Activated B cell treated with CpG ODN at 0.5 μM for 24 hours (primary cell): ENCODE data around the gene FBXW9. TPM values are rescaled to one million over a fixed set of nuclear protein-coding genes. Genes with fewer than 3 reads are reported as not detected.

Experiments used
- ATAC-seq: fragments of 200-7000 bp; cut with Tn5 transposase; one replicate; pipeline ENCODE4 v1.10.0; 2021; ENCODE audit warnings: low read depth, mild to moderate bottlenecking, moderate library complexity
- CTCF ChIA-PET: fragments of 350-600 bp; sonication (Branson Sonifier 250); formaldehyde crosslinking; loops from one replicate; lab custom pipeline; 2021; ENCODE audit warnings: antibody characterized with exemption; lab: Charles Lee
- POLR2A ChIA-PET: fragments of 350-600 bp; sonication (Branson Sonifier 250); formaldehyde crosslinking; loops from one replicate; lab custom pipeline; 2021; ENCODE audit warnings: antibody characterized with exemption; lab: Charles Lee
- DNase-seq: peaks from one replicate; pipeline ENCODE4 v3.0.0; 2022
- H3K27ac Mint-ChIP-seq: one replicate; pipeline ENCODE4 v1.8.0; 2020; ENCODE audit warnings: mixed read lengths
- H3K27me3 Mint-ChIP-seq: one replicate; pipeline ENCODE4 v1.8.0; 2021; ENCODE audit warnings: mixed read lengths
- H3K36me3 Mint-ChIP-seq: one replicate; pipeline ENCODE4 v1.8.0; 2021; ENCODE audit warnings: low read depth, mixed read lengths
- H3K4me1 Mint-ChIP-seq: one replicate; pipeline ENCODE4 v1.8.0; 2021; ENCODE audit warnings: mixed read lengths
- H3K4me3 Mint-ChIP-seq: one replicate; pipeline ENCODE4 v1.8.0; 2020; ENCODE audit warnings: mild to moderate bottlenecking, mixed read lengths
- H3K9me3 Mint-ChIP-seq: one replicate; pipeline ENCODE4 v1.8.0; 2020; ENCODE audit warnings: mixed read lengths
- intact Hi-C: fragments of 100-400 bp; cut with micrococcal nuclease; formaldehyde crosslinking; loops from one replicate; pipeline ENCODE4 v1.15.1; 2024
- total RNA-seq: library from RNA; stranded (reverse); gene quantifications from 2 replicates; pipeline ENCODE4 v1.2.3, GENCODE V29; 2022
- TF ChIP-seq, protein P1 (sequence below): fragments of 200-600 bp; IDR thresholded peaks from one replicate; pipeline ENCODE4 v1.8.0; 2022; ENCODE audit warnings: antibody characterized with exemption, mild to moderate bottlenecking

The FBXW9 gene
- total RNA-seq, 1 donor from 2014 or later, result 5.2 TPM

DNA sequence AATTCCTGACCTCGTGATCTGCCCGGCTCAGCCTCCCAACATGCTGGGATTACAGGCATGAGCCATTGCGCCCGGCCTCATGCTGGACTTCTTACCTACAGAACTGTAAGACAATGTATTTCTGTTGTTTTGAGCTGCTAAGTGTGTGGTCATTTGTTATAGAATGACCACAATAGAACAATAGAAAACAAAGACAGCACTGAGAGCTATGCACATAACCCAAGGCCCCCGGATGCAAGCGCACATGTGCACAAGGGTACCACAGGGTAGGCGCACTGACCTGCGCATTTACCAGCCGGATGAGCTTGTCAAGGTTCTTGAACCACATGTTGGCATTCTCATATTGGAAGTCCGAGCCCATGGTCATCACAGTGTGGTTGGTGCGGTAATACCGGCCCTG lies 35.5 kb downstream of the FBXW9 start:
- ATAC-seq (no peak), DNase-seq (no peak)
- Mint-ChIP-seq H3K36me3 (peaks cover 82% of the 10 kb centered on the region), H3K9me3 (no peaks in the 10 kb centered on the region), H3K27ac (no peak overlapping the region), H3K27me3 (no peaks in the 10 kb centered on the region), H3K4me1 (peaks cover 26% of the 10 kb centered on the region), H3K4me3 (no peak overlapping the region)
- POLR2A ChIA-PET, result no interaction called here
- intact Hi-C loops, result no loop called here
- TF ChIP-seq, protein P1, sequence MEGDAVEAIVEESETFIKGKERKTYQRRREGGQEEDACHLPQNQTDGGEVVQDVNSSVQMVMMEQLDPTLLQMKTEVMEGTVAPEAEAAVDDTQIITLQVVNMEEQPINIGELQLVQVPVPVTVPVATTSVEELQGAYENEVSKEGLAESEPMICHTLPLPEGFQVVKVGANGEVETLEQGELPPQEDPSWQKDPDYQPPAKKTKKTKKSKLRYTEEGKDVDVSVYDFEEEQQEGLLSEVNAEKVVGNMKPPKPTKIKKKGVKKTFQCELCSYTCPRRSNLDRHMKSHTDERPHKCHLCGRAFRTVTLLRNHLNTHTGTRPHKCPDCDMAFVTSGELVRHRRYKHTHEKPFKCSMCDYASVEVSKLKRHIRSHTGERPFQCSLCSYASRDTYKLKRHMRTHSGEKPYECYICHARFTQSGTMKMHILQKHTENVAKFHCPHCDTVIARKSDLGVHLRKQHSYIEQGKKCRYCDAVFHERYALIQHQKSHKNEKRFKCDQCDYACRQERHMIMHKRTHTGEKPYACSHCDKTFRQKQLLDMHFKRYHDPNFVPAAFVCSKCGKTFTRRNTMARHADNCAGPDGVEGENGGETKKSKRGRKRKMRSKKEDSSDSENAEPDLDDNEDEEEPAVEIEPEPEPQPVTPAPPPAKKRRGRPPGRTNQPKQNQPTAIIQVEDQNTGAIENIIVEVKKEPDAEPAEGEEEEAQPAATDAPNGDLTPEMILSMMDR, result no peak
- CTCF ChIA-PET, result no interaction called here

DNA sequence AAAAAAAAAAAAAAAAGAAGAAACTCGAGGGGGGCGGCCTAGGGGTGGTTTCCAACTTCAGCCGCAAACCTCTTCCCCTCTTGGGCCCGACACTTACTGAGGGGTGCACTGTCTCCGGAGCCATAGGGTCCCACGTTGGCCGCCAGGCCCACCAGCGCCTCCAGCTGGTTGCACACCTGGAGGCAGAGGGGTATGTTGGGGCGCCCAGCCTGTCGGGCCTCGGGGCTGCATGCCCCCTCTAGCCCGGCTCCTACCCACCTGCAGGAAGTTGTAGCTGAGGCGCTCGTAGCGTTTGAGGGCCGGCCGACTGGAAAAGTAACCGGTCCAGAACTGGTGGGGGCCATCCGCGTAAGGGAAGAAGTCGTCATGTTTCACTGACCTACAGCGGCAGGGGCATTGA lies 38.5 kb downstream of the FBXW9 start:
- CTCF ChIA-PET, result no interaction called here
- no peak overlapping the region for H3K27ac Mint-ChIP-seq

DNA sequence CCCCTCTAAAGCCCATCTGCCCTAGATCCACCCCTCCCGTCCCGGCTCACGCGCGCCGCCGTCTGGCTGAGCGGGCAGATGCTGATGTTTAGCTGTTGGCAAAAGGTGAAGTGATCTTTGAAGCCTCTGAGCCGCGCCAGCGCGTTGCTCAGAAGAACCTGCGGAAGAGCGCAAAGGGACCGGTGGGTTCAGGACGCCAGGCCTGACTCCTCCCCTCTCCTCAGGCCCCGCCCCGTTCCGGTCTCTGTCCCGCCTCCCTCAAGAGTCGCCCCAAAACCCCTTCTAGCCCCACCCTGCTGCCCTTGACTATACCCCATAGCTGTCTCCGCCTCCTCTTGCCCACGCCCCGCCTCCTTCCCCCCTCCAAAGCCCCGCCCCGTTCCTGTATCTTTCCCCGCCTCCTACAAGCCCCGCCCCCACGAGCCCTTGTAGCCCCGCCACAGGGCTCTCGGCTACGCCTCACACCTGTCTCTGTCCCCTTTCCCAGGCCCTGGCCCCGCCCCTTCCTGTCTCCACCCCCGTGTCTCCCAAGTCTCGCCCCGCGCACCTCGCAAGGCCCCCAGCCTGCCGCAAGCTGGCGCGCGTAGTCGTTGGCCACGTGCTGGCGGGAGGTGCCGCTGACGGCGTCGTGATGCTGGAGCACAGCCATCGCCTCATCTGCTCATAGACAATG lies 39.4 kb downstream of the FBXW9 start:
- Mint-ChIP-seq H3K9me3 (no peaks in the 10 kb centered on the region), H3K4me3 (no peak overlapping the region), H3K4me1 (peaks cover 2% of the 10 kb centered on the region), H3K27me3 (no peaks in the 10 kb centered on the region), H3K36me3 (peaks cover 76% of the 10 kb centered on the region), H3K27ac (no peak overlapping the region)
- CTCF ChIA-PET, result no interaction called here
- ATAC-seq (peak; percentile 54), DNase-seq (no peak)
- intact Hi-C loops, result no loop called here
- TF ChIP-seq, protein P1, result no peak
- POLR2A ChIA-PET, result interaction anchor here (0.7 to 1.5 kb wide), 3 partner anchors 9 to 82 kb away, joined by 3 to 21 read pairs (median 6); partner anchors contain the start of genes MAN2B1 and WDR83

More for the DNA sequence above, 38.5 kb downstream of the FBXW9 start:
- TF ChIP-seq, protein P1, result no peak
- no peak for DNase-seq
- intact Hi-C loops, result no loop called here
- Mint-ChIP-seq H3K36me3 (peaks cover 78% of the 10 kb centered on the region), H3K27me3 (no peaks in the 10 kb centered on the region), H3K4me3 (no peak overlapping the region), H3K9me3 (no peaks in the 10 kb centered on the region), H3K4me1 (peaks cover 2% of the 10 kb centered on the region)
- ATAC-seq, result no peak
- POLR2A ChIA-PET, result interaction anchor here (0.6 to 1.5 kb wide), 5 partner anchors 9 to 442 kb away, joined by 3 to 21 read pairs (median 5); partner anchors contain the start of genes MAN2B1 and WDR83

DNA sequence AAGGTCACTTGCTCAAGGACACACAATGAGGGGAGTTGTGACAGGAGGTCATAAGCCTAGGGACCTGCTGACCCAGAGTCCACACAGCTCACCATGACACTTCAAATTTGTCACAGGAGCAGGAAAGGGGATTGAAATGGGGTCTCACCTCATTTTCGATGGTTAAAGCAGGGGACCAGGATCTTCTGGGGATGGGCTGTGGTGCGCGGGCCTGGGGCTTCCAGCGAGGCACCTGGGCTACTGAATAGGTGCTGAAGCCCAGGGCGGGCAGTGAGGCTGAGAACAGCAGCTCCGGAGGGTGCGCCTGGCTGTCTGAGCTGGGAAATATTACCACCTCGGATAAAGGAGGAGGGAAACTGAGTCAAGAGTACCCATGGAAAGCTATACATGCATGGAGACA lies 40.9 kb downstream of the FBXW9 start:
- POLR2A ChIA-PET, result interaction anchor here (0.7 kb wide), 1 partner anchor 503 kb away, joined by 3 read pairs; no protein-coding TSS in a partner anchor
- DNase-seq (no peak), ATAC-seq (no peak)
- TF ChIP-seq, protein P1, result no peak
- Mint-ChIP-seq H3K27me3 (no peaks in the 10 kb centered on the region), H3K36me3 (peaks cover 76% of the 10 kb centered on the region), H3K27ac (no peak overlapping the region), H3K4me1 (peaks cover 2% of the 10 kb centered on the region), H3K4me3 (no peak overlapping the region), H3K9me3 (no peaks in the 10 kb centered on the region)
- CTCF ChIA-PET, result interaction anchor here (1.2 kb wide), 1 partner anchor 16 kb away, joined by 4 read pairs; no protein-coding TSS in a partner anchor
- intact Hi-C loops, result no loop called here

DNA sequence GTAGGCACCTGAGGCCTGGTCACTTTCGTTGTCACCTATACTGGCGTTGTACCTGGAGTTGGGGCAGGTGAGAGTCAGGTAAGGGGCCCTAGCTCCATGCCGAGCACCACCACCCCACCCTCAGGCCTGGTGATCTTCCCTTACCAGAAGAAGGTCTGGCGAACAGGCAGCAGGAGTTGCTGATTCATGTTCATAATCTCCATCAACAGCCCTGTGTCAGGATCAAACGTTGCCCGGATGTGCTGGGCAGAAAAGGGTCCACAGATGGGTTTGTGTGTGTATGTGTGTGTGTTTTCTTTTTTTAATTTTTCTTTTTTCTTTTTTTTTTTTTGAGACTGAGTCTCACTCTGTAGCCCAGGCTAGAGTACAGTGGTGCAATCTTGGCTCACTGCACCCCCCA lies 44.2 kb downstream of the FBXW9 start:
- Mint-ChIP-seq H3K27me3 (no peaks in the 10 kb centered on the region), H3K4me1 (peaks cover 7% of the 10 kb centered on the region), H3K27ac (no peak overlapping the region), H3K4me3 (no peak overlapping the region), H3K36me3 (peaks cover 60% of the 10 kb centered on the region), H3K9me3 (no peaks in the 10 kb centered on the region)
- DNase-seq, result no peak
- TF ChIP-seq, protein P1, result no peak
- ATAC-seq, result no peak
- intact Hi-C loops, result no loop called here
- ChIA-PET CTCF (no interaction called here), POLR2A (interaction anchor here (0.6 kb wide), 1 partner anchor 19 kb away, joined by 3 read pairs; no protein-coding TSS in a partner anchor)
